Psoas muscle (tissue), 8 donors: ENCODE results near the gene WDR70. TPM values are rescaled to one million over a fixed set of nuclear protein-coding genes. Genes with fewer than 3 reads are reported as not detected.
"Not testable (repeated sequence)": the region's sequence is repeated elsewhere in the genome, so short reads cannot be mapped to it uniquely, and the experiment has no call there.

Experiments
- ATAC-seq, 4 donors: fragments of 200-7000 bp; cut with Tn5 transposase; one replicate each; pipeline ENCODE4 v1.9.1; 2020; ENCODE audit warnings: moderate library complexity in 3 of 4, mild to moderate bottlenecking in 2 of 4
- DNase-seq, 2 donors: peaks; one replicate each; pipeline ENCODE4 v3.0.0-alpha.2; 2020
- H3K27ac ChIP-seq: fragments of 200-600 bp; one replicate; pipeline ENCODE4 v1.8.0; 2022
- H3K27me3 ChIP-seq, 3 donors: fragments of 200-600 bp in 1 of 3; one replicate each; pipeline versions ENCODE4 v1.6.1 to v1.8.0; 2013 to 2022; ENCODE audit warnings: low read length in 2 of 3, mild to moderate bottlenecking in 2 of 3, moderate library complexity in 1 of 3; ENCODE audit not compliant: insufficient read depth in 3 of 3
- H3K36me3 ChIP-seq, 2 donors: fragments of 200-600 bp in 1 of 2; one replicate each; pipeline versions ENCODE4 v1.6.1 to v1.8.0; 2013 to 2022; ENCODE audit warnings: low read depth in 1 of 2, mild to moderate bottlenecking in 1 of 2, moderate library complexity in 1 of 2; ENCODE audit not compliant: insufficient read depth in 1 of 2
- H3K4me1 ChIP-seq: fragments of 200-600 bp; one replicate; pipeline ENCODE4 v1.8.0; 2022
- H3K4me3 ChIP-seq: fragments of 200-600 bp; one replicate; pipeline ENCODE4 v1.8.0; 2022; ENCODE audit warnings: mild to moderate bottlenecking
- H3K9me3 ChIP-seq: fragments of 200-600 bp; one replicate; pipeline ENCODE4 v1.8.0; 2022
- CTCF ChIP-seq: fragments of 200-600 bp; IDR thresholded peaks from one replicate; pipeline ENCODE4 v1.8.0; 2022; ENCODE audit warnings: antibody characterized with exemption
- WGBS, 3 donors: extraction: QIAGEN DNeasy Blood & Tissue Kit; methylation state at CpG; one replicate each; pipeline versions ENCODE4 v1.1.6 to v1.1.7; 2013; 5-methylcytosine and 5-hydroxymethylcytosine counted together
- intact Hi-C, 2 donors: fragments of 100-400 bp; cut with DNase I; formaldehyde crosslinking; loops; one replicate each; pipeline versions ENCODE4 v1.11.0 to v1.14.2; 2022
- polyA plus RNA-seq, 3 donors: library from polyadenylated mRNA; stranded (reverse); fragments of 200-250 nt; gene quantifications; one replicate each; pipeline ENCODE4 v1.2.3, GENCODE V29; 2013
- total RNA-seq, 4 donors: library from RNA; stranded (reverse); fragmentation: NEBNext Ultra II Directional in 2 of 4; extraction: Animal tissue kit (Norgen Biotek cat#: 25700) in 2 of 4; gene quantifications; one replicate each; pipeline versions ENCODE4 v1.2.1 to v1.2.4, GENCODE V29; 2021 to 2023
- donor health status: healthy with polysubstance abuse.
- donor health status: DM: no; HTN: no; CAD: no; lungs with moderate emphysema.
- donor health status: Bipolar disorder and iron deficiency.
- donor health status: healthy.
- donor health status: DM: yes; HTN: yes; CAD: no.
- donor health status: DM: no; HTN: no; CAD: no.
- donor health status: DM: no; HTN: no; CAD: no.
- donor health status: DM: yes; HTN: yes; CAD: no.

The WDR70 gene
- total and polyA plus RNA-seq, 7 donors: 16.3 to 37.8 (median 26.0) TPM

- 98 to 100% (median 99%) methylated on average over 6 of the region's 6 CpGs for WGBS, 3 donors
- DNase-seq (no peak), ATAC-seq (no peak)
- no peak overlapping the region for H3K27ac ChIP-seq
- no peak for TF ChIP-seq CTCF
- H3K36me3 ChIP-seq: peaks cover 0 to 16% of the 10 kb centered on the region in 2 donors
- H3K9me3 ChIP-seq: no peaks in the 10 kb centered on the region
- no peaks in the 10 kb centered on the region for H3K4me1 ChIP-seq
- H3K27me3 ChIP-seq: no peaks in the 10 kb centered on the region
- H3K4me3 ChIP-seq: no peak overlapping the region
- intact Hi-C loops: no loop called here
Measured at GRCh38 chr5:37448941-37449340, 69.8 kb downstream of the WDR70 start.

- H3K27ac ChIP-seq, H3K4me3 ChIP-seq, H3K36me3 ChIP-seq, H3K27me3 ChIP-seq, H3K4me1 ChIP-seq, DNase-seq, intact Hi-C loops, H3K9me3 ChIP-seq, ATAC-seq: not testable (repeated sequence)
- WGBS, 3 donors: 98 to 100% (median 100%) methylated on average over 3 of the region's 3 CpGs
Measured at GRCh38 chr5:37451991-37452390, 72.9 kb downstream of the WDR70 start.

- ATAC-seq, H3K9me3 ChIP-seq, H3K4me1 ChIP-seq, intact Hi-C loops, H3K4me3 ChIP-seq, H3K36me3 ChIP-seq, H3K27me3 ChIP-seq, DNase-seq, H3K27ac ChIP-seq: not testable (repeated sequence)
- 97 to 98% (median 98%) methylated on average over 6 of the region's 7 CpGs for WGBS, 3 donors
Measured at GRCh38 chr5:37453252-37453651, 74.1 kb downstream of the WDR70 start.

GRCh38 chr5:37454402-37455055 lies 75.4 kb downstream of the WDR70 start:
- intact Hi-C loops, ATAC-seq: not testable (repeated sequence)

GRCh38 chr5:37463191-37464051 lies 84.3 kb downstream of the WDR70 start:
- H3K9me3 ChIP-seq: not testable (repeated sequence)
- 30 to 49% (median 37%) methylated on average over 7 of the region's 7 CpGs for WGBS, 3 donors

More at GRCh38 chr5:37454402-37455055, 75.4 kb downstream of the WDR70 start:
- H3K36me3 ChIP-seq, H3K4me3 ChIP-seq, H3K27me3 ChIP-seq, H3K27ac ChIP-seq, DNase-seq, H3K4me1 ChIP-seq, H3K9me3 ChIP-seq: not testable (repeated sequence)
- 94 to 97% (median 96%) methylated on average over 1 of the region's 1 CpG for WGBS, 3 donors

GRCh38 chr5:37464581-37464980 lies 85.5 kb downstream of the WDR70 start:
- not testable (repeated sequence) for H3K36me3 ChIP-seq, H3K27me3 ChIP-seq, H3K4me3 ChIP-seq, H3K4me1 ChIP-seq, H3K9me3 ChIP-seq
- peak; percentile 25 for TF ChIP-seq CTCF
- H3K27ac ChIP-seq: peak overlapping the region; percentile 80
- intact Hi-C loops: loop anchor here in 1 of 2 donors (5.0 kb wide), 1 partner anchor 203 kb away; no protein-coding TSS in a partner anchor
- 15 to 28% (median 27%) methylated on average over 2 of the region's 2 CpGs for WGBS, 3 donors
- peak in 2 of 4 donors; percentile 54 to 58 for ATAC-seq
- peak in 1 of 2 donors; percentile 49 for DNase-seq

More at GRCh38 chr5:37463191-37464051, 84.3 kb downstream of the WDR70 start:
- not testable (repeated sequence) for H3K36me3 ChIP-seq, H3K4me1 ChIP-seq, DNase-seq, H3K27me3 ChIP-seq
- intact Hi-C loops: loop anchor here in 1 of 2 donors (5.0 kb wide), 1 partner anchor 204 kb away; no protein-coding TSS in a partner anchor
- Histone ChIP-seq H3K27ac (peak overlapping the region; percentile 80), H3K4me3 (peak overlapping the region; percentile 13)
- peak; percentile 93 to 96 (median 94) for ATAC-seq

GRCh38 chr5:37469383-37469782 lies 90.3 kb downstream of the WDR70 start:
- intact Hi-C loops: not testable (repeated sequence)
- WGBS, 3 donors: 95 to 97% (median 97%) methylated on average over 1 of the region's 1 CpG

More at GRCh38 chr5:37469383-37469782, 90.3 kb downstream of the WDR70 start:
- not testable (repeated sequence) for H3K27ac ChIP-seq, ATAC-seq, H3K36me3 ChIP-seq, H3K4me1 ChIP-seq, H3K27me3 ChIP-seq, H3K4me3 ChIP-seq, DNase-seq
- peaks cover 15% of the 10 kb centered on the region for H3K9me3 ChIP-seq
